HG03354 (cell line): ENCODE data around the gene CALM1.
A peak's percentile ranks its signal among the peaks of the same experiment; 100 is the strongest.
"Not testable (repeated sequence)": the region's sequence is repeated elsewhere in the genome, so short reads cannot be mapped to it uniquely, and the experiment has no call there.

Source experiments
- ATAC-seq: cut with Tn5 transposase; IDR thresholded peaks from one replicate; pipeline ENCODE4 v1.9.1; 2021; ENCODE audit warnings: mild to moderate bottlenecking; ENCODE audit not compliant: unreplicated experiment, poor library complexity, severe bottlenecking

The CALM1 gene

DNA sequence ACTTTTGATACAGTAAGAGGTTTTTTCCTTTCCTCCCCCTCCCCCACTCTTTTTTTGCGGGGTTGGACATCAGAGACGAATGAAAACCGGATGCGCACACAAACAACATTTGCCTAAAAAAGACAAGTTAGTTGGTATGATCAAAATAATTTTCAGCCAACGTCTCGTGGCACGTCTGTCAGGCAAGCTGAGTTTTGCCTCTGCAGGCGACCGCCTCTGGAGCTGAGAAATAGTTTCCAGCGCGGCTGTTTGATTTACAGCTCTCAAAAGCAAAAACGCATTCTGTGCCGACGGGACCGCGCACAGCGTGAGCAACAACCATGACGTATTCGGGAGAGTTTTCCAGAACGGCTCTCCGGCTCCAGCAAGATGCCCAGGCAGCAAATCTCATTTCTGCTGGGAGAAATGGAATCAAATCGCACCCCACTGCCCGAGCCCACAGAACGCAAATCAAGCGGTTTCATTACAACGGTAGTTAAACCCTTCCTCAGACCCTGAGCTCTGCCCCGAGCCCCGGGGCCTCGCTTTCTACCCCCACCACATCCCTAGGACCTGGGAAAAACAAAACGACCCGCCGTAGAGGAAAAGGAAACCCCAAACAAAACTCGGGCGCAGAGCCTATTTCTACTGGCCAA is 14.2 kb upstream of the CALM1 start:
- peak; percentile 28 for ATAC-seq

DNA sequence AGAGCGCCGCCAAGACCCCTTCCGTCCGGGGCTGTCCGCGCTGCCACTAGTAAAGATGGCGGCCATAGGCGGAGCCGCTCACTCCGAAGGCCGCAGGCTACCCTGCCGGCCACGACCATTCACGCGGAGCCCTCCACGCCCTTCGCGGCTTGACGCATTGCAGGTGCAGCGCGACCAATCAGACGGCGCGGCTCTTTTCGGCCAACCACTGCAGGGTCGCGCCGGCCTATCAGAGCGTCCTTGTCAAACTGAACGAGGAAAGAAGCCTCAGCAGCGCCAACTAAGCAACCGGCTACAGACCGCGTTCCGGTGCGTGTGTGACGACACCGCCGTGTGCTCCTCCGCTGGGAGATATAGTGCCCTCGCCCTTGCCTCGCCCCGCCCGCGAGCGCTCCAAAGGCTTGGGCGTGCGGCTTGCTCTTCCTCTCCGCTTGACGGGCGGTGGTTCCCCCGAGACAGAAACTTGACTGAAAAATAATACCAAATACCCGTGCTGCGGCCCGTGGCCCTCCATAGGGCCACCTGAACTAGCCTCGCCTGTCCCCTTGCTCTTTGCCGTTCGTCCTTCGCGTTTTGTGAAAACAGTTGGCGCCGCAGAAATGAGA is 13.6 kb upstream of the CALM1 start:
- peak; percentile 92 for ATAC-seq

GRCh38 chr14:90383731-90384542 is 12.9 kb upstream of the CALM1 start:
- peak; percentile 20 for ATAC-seq

GRCh38 chr14:90384543-90384911 is 12.3 kb upstream of the CALM1 start:
- ATAC-seq = no peak

DNA sequence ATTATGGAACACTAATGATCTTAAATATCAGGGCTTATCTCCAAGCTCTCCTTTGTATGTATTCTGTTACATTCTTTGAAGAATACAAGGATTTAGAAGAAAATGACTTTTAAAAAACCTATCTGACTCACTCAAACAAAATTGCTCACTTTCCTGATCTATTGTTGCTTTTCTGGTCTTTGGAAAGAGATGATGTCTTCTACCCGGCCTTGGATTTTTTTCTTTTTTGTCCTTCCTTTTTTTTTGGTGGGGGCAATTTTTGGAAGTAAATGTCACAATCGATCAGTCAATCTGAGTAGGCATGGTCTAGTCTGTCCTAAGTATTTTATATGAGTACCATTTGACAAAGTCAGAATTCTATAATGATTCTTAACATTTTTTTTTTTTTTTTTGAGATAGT is 10.5 kb upstream of the CALM1 start:
- no peak for ATAC-seq

DNA sequence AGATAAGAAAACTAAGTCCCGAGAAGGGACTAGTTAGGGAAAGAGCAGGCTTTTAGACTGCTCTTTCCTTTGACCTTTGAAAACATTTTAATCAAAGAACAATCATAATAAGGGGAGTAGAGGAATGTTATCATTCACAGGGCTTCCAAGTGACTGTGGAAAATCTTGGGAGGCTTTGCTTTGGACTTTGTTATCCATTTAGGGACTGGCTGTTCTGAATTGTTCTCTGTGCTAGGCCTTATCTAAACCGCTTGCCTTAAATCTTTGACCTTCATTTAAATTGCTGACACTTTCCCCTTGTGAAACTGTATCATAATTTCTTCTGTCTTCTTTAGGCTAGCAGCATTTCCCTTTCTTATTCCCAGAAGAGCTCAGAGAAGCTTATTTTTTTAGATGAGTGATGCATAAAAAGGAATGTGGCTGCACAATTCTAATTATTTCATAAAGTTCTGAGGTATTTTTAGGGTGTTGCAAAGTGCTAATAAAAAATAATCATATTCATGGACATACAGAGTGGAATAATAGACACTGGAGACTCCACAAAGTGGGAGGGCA is 9.5 kb upstream of the CALM1 start:
- ATAC-seq = no peak

GRCh38 chr14:90388437-90388836 is 8.4 kb upstream of the CALM1 start:
- no peak for ATAC-seq

DNA sequence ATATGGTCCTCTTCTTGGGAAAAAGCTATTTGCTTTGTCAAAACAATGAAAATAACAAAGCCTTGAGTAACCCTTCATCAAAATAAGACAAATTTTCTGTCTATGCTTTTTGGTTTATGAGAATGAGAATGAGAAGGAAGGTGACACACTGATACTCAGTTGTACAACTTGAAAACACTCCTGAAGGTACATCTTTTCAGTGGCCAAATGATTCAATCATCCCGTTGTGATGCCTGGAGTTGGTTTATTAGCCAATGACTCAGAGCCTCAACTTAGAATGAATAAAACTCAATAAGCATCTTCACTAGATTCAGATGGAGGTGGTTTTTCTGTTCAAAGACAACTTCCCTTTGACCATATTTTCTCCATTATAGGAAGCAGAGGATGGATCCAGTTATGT is 7.8 kb upstream of the CALM1 start:
- no peak for ATAC-seq

DNA sequence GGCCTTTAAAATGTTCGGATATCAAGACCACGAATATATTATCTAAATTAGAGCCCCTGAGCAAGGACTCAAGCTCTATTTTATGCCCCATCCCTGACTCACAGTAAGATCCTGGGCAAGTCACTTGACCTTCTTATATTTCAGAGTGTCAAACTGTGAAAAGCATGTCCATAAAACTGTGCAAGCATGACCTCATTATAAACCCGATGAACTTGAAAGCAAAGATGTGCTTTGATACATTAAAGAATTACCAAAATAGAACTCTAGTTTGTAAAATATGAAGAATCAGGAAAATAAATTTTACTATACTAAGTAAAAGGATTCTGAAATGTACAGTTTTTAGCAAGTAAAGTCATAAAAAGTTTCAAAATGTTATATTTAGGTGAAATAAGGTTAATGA is 2.9 kb upstream of the CALM1 start:
- no peak for ATAC-seq

DNA sequence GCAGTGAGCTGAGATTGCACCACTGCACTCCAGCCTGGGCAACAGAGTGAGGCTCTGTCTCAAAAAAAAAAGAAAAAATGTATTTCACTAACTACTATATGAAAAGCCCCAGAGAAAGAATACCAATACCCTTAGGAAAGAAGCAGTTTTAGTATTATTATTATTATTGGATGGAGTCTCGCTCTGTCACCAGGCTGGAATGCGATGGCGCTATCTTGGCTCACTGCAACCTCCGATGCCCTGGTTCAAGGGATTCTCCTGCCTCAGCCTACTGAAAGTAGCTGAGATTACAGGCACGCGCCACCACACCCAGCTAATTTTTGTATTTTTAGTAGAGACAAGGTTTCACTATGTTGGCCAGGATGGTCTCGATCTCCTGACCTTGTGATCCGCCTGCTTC is 2.0 kb upstream of the CALM1 start:
- ATAC-seq = not testable (repeated sequence)

- ATAC-seq = peak; percentile 50
Measured at GRCh38 chr14:90397425-90398314, 841 bp downstream of the CALM1 start.

- peak; percentile 24 for ATAC-seq
Measured at GRCh38 chr14:90398315-90398839, 1.5 kb downstream of the CALM1 start.

- ATAC-seq = no peak
Measured at GRCh38 chr14:90398841-90399540, 2.2 kb downstream of the CALM1 start.

DNA sequence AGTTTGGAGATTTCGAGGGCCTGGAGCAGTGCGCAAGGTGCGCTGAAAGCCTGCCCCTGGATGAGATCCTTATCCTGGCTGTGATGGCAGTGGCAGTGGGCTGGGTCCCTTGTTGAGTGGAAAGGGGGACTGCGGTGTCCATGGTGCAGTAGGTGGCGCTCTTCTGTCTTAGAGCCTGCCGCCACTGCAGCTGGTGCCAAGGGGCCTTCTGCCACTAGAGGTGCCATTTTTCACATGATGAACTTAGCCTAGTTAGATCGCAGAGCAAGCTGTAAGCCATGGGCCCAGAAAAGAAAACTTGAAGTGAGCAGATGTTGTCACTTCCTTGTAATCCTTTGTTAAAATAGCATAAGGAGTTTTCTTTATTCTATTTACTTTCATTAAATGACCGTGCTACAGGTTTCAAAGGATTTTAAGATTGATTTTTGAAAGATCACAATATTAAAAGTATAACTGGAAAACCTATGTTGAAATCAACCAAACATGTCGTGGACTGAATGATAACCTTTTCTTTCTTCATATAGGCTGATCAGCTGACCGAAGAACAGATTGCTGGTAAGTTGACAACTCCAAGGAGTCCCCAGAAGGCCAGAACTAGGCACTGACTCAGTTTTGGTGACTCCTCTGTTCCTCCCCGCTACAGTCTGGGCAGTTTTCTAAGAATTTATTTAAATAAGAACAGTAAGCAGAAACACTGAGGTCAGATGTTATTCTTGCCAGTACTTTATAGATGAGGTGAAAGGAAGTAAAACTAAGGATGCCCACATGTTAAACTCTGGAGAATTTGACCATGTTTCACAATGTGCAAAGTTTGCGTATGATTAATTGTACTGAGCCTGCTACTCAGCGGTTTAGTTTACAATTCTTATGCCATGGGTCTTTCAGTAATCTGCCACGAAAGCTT is 3.0 kb downstream of the CALM1 start:
- ATAC-seq = peak; percentile 54

- no peak for ATAC-seq
Measured at GRCh38 chr14:90400904-90401561, 4.2 kb downstream of the CALM1 start.

DNA sequence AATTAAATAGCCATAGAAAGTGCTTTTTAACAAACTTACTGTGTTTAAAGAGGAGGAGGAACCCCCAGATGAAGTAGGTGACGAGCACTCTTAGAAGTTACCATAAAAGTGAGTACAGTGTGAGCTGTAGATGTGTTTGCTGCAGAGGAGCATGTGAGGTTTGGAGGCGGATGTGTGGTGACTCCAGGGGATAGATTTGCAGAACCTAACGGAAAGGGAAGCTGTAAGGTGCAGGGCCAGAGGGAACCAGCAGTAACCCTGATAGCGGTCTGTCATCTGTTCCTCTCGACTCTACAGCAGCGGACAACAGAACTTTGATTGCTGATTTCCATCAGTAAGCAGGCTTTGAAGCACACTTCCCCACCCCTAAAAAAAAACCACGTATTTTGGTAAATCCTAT is 5.2 kb downstream of the CALM1 start:
- no peak for ATAC-seq

- no peak for ATAC-seq
Measured at GRCh38 chr14:90403065-90403464, 6.2 kb downstream of the CALM1 start.

DNA sequence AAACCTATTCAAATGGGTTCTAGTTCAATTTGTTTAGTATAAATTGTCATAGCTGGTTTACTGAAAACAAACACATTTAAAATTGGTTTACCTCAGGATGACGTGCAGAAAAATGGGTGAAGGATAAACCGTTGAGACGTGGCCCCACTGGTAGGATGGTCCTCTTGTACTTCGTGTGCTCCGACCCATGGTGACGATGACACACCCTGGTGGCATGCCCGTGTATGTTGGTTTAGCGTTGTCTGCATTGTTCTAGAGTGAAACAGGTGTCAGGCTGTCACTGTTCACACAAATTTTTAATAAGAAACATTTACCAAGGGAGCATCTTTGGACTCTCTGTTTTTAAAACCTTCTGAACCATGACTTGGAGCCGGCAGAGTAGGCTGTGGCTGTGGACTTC is 8.3 kb downstream of the CALM1 start:
- no peak for ATAC-seq
